ENCODE measurements around the gene SMIM3.

DNA sequence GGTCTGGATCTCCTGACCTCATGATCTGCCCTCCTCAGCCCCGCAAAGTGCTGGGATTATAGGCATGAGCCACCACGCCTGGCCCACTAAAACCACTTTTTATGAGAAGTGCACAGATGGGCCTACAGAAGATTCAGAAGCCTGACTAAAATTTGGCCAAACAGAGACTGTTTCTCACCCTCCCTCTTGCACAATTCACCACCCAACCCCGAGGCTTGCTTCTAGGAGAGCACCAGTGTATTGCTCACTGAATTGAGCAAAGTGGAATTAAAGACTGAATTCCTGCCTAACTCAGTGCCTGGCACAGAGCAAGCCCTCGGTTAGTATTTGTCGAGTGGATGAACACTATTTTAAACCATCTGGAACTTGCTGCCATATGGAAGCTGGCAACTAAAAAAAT is 16.3 kb upstream of the SMIM3 start:
- TF ChIP-seq, protein P1, sequence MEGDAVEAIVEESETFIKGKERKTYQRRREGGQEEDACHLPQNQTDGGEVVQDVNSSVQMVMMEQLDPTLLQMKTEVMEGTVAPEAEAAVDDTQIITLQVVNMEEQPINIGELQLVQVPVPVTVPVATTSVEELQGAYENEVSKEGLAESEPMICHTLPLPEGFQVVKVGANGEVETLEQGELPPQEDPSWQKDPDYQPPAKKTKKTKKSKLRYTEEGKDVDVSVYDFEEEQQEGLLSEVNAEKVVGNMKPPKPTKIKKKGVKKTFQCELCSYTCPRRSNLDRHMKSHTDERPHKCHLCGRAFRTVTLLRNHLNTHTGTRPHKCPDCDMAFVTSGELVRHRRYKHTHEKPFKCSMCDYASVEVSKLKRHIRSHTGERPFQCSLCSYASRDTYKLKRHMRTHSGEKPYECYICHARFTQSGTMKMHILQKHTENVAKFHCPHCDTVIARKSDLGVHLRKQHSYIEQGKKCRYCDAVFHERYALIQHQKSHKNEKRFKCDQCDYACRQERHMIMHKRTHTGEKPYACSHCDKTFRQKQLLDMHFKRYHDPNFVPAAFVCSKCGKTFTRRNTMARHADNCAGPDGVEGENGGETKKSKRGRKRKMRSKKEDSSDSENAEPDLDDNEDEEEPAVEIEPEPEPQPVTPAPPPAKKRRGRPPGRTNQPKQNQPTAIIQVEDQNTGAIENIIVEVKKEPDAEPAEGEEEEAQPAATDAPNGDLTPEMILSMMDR (IDR thresholded peaks at IDR 0.05; ENCODE audit: poor library complexity) = no peak
- no peak for TF ChIP-seq EZH2phosphoT487 (IDR thresholded peaks at IDR 0.05; ENCODE audit: low read depth, severe bottlenecking, unreplicated experiment)
- no peak for TF ChIP-seq EZH2 (IDR thresholded peaks at IDR 0.05; ENCODE audit: borderline replicate concordance)

Data from hepatocyte (in vitro differentiated cells).